Measurements from ENCODE around the gene CHGA. TPM values are rescaled to one million over a fixed set of nuclear protein-coding genes. Genes with fewer than 3 reads are reported as not detected.

The CHGA gene
- total and polyA plus RNA-seq, 2 donors: 0.71 to 4.3 TPM

- no peak for DNase-seq (ENCODE audit: low read depth in 6 of 9, low spot score in 9 of 9)
- Histone ChIP-seq H3K4me3 (ENCODE audit: low read length in 2 of 2) (no peak overlapping the region), H3K36me3 (ENCODE audit: control insufficient read depth in 2 of 2, insufficient read depth in 2 of 2, low read length in 1 of 2) (no peaks in the 10 kb centered on the region), H3K9me3 (ENCODE audit: control insufficient read depth in 2 of 2, insufficient read depth in 1 of 2, low read length in 1 of 2) (no peaks in the 10 kb centered on the region), H3K27ac (ENCODE audit: low read depth in 1 of 2, low read length in 1 of 2) (no peak overlapping the region), H3K27me3 (ENCODE audit: control insufficient read depth in 2 of 2, insufficient read depth in 1 of 2, low read length in 1 of 2) (peaks cover 0 to 8% of the 10 kb centered on the region in 2 donors), H3K4me1 (ENCODE audit: control insufficient read depth in 2 of 2, insufficient read depth in 2 of 2, low read length in 2 of 2) (no peaks in the 10 kb centered on the region)
- WGBS: 81% methylated on average over 11 of the region's 11 CpGs
Measured at GRCh38 chr14:92886337-92886736, 36.6 kb upstream of the CHGA start.

DNA sequence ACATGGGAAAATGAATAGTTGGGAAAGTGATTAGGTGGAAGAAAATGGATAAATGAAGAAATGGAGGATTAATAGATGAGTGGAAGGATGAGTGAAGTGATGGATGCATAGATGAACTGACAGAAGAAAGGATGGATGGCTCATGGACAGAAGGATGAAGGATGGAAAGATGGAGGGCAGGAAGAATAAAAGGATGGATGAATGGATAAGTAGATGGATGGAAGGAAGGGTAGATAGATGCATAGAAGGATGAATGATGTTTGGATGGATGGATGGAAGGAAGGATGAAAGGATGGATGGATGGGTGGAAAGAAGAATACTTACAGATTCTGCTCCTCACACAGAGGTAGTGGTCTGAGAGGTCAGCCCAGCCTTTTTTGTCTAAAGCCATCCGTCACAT lies 35.8 kb upstream of the CHGA start:
- no peak for DNase-seq (ENCODE audit: low read depth in 6 of 9, low spot score in 9 of 9)
- WGBS: 94% methylated on average over 1 of the region's 1 CpG
- Histone ChIP-seq H3K9me3 (ENCODE audit: control insufficient read depth in 2 of 2, insufficient read depth in 1 of 2, low read length in 1 of 2) (no peaks in the 10 kb centered on the region), H3K27me3 (ENCODE audit: control insufficient read depth in 2 of 2, insufficient read depth in 1 of 2, low read length in 1 of 2) (peaks cover 0 to 4% of the 10 kb centered on the region in 2 donors), H3K36me3 (ENCODE audit: control insufficient read depth in 2 of 2, insufficient read depth in 2 of 2, low read length in 1 of 2) (no peaks in the 10 kb centered on the region), H3K4me3 (ENCODE audit: low read length in 2 of 2) (no peak overlapping the region), H3K27ac (ENCODE audit: low read depth in 1 of 2, low read length in 1 of 2) (no peak overlapping the region), H3K4me1 (ENCODE audit: control insufficient read depth in 2 of 2, insufficient read depth in 2 of 2, low read length in 2 of 2) (no peaks in the 10 kb centered on the region)

DNA sequence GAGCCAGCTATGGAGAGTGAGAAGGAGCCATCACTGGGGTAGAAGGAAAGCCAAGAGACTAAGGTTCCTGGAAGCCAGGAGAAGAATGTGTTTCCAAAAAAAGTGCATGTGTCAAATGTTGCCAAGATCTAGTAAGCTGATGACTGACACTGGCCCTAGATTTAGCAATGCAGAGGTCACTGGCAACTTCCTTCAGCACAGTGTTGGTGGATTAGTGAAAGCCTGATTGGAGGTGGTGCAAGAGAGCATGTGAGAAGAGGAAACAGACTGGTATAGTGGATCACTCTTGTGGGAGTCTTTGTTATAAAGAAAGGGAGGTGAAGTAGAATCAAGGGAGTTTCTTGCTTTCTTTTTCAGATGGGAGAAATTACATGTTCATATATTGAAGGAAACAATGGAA lies 34.1 kb upstream of the CHGA start:
- H3K36me3 ChIP-seq (ENCODE audit: control insufficient read depth in 2 of 2, insufficient read depth in 2 of 2, low read length in 1 of 2): no peaks in the 10 kb centered on the region
- DNase-seq (ENCODE audit: low read depth in 6 of 9, low spot score in 9 of 9): no peak
- H3K4me1 ChIP-seq (ENCODE audit: control insufficient read depth in 2 of 2, insufficient read depth in 2 of 2, low read length in 2 of 2): no peaks in the 10 kb centered on the region
- H3K9me3 ChIP-seq (ENCODE audit: control insufficient read depth in 2 of 2, insufficient read depth in 1 of 2, low read length in 1 of 2): no peaks in the 10 kb centered on the region
- peaks cover 0 to 4% of the 10 kb centered on the region in 2 donors for H3K27me3 ChIP-seq (ENCODE audit: control insufficient read depth in 2 of 2, insufficient read depth in 1 of 2, low read length in 1 of 2)
- no peak overlapping the region for H3K4me3 ChIP-seq (ENCODE audit: low read length in 2 of 2)
- no peak overlapping the region for H3K27ac ChIP-seq (ENCODE audit: low read depth in 1 of 2, low read length in 1 of 2)

GRCh38 chr14:92890830-92891588 lies 31.9 kb upstream of the CHGA start:
- Histone ChIP-seq H3K36me3 (ENCODE audit: control insufficient read depth in 2 of 2, insufficient read depth in 2 of 2, low read length in 1 of 2) (no peaks in the 10 kb centered on the region), H3K27ac (ENCODE audit: low read depth in 1 of 2, low read length in 1 of 2) (no peak overlapping the region), H3K9me3 (ENCODE audit: control insufficient read depth in 2 of 2, insufficient read depth in 1 of 2, low read length in 1 of 2) (no peaks in the 10 kb centered on the region), H3K4me1 (ENCODE audit: control insufficient read depth in 2 of 2, insufficient read depth in 2 of 2, low read length in 2 of 2) (no peaks in the 10 kb centered on the region), H3K4me3 (ENCODE audit: low read length in 2 of 2) (no peak overlapping the region), H3K27me3 (ENCODE audit: control insufficient read depth in 2 of 2, insufficient read depth in 1 of 2, low read length in 1 of 2) (peaks cover 0 to 4% of the 10 kb centered on the region in 2 donors)
- WGBS: 72% methylated on average over 7 of the region's 7 CpGs
- DNase-seq (ENCODE audit: low read depth in 6 of 9, low spot score in 9 of 9): no peak

DNA sequence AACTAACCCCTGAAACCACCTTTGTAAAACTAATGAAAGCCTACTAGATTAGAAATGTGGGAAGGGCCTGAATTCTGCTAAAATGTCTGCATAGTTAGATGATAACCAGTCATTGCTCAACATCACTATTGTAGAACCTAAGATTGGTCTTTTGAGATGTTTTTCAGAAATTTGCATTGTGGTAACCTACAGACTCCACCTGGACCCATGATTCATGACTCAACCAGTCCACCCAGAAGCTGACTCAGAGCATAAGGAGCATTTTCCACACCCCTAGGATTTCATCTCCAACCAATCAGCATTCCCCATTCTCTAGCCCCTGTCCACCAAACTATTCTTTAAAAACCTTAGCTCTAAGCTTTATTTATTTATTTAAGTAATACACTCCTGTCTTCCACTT lies 30.4 kb upstream of the CHGA start:
- Histone ChIP-seq H3K27me3 (ENCODE audit: control insufficient read depth in 2 of 2, insufficient read depth in 1 of 2, low read length in 1 of 2) (no peaks in the 10 kb centered on the region), H3K4me1 (ENCODE audit: control insufficient read depth in 2 of 2, insufficient read depth in 2 of 2, low read length in 2 of 2) (no peaks in the 10 kb centered on the region), H3K36me3 (ENCODE audit: control insufficient read depth in 2 of 2, insufficient read depth in 2 of 2, low read length in 1 of 2) (no peaks in the 10 kb centered on the region), H3K9me3 (ENCODE audit: control insufficient read depth in 2 of 2, insufficient read depth in 1 of 2, low read length in 1 of 2) (no peaks in the 10 kb centered on the region), H3K4me3 (ENCODE audit: low read length in 2 of 2) (no peak overlapping the region), H3K27ac (ENCODE audit: low read depth in 1 of 2, low read length in 1 of 2) (no peak overlapping the region)
- no peak for DNase-seq (ENCODE audit: low read depth in 6 of 9, low spot score in 9 of 9)

- no peaks in the 10 kb centered on the region for H3K27me3 ChIP-seq (ENCODE audit: control insufficient read depth in 2 of 2, insufficient read depth in 1 of 2, low read length in 1 of 2)
- H3K27ac ChIP-seq (ENCODE audit: low read depth in 1 of 2, low read length in 1 of 2): no peak overlapping the region
- H3K4me3 ChIP-seq (ENCODE audit: low read length in 2 of 2): no peak overlapping the region
- H3K4me1 ChIP-seq (ENCODE audit: control insufficient read depth in 2 of 2, insufficient read depth in 2 of 2, low read length in 2 of 2): no peaks in the 10 kb centered on the region
- WGBS: 91% methylated on average over 4 of the region's 4 CpGs
- H3K36me3 ChIP-seq (ENCODE audit: control insufficient read depth in 2 of 2, insufficient read depth in 2 of 2, low read length in 1 of 2): no peaks in the 10 kb centered on the region
- no peaks in the 10 kb centered on the region for H3K9me3 ChIP-seq (ENCODE audit: control insufficient read depth in 2 of 2, insufficient read depth in 1 of 2, low read length in 1 of 2)
- DNase-seq (ENCODE audit: low read depth in 6 of 9, low spot score in 9 of 9): no peak
Measured at GRCh38 chr14:92895352-92895878, 27.5 kb upstream of the CHGA start.

- no peaks in the 10 kb centered on the region for H3K9me3 ChIP-seq (ENCODE audit: control insufficient read depth in 2 of 2, insufficient read depth in 1 of 2, low read length in 1 of 2)
- H3K27me3 ChIP-seq (ENCODE audit: control insufficient read depth in 2 of 2, insufficient read depth in 1 of 2, low read length in 1 of 2): peaks cover 0 to 9% of the 10 kb centered on the region in 2 donors
- H3K36me3 ChIP-seq (ENCODE audit: control insufficient read depth in 2 of 2, insufficient read depth in 2 of 2, low read length in 1 of 2): no peaks in the 10 kb centered on the region
- no peak overlapping the region for H3K4me3 ChIP-seq (ENCODE audit: low read length in 2 of 2)
- WGBS: 76% methylated on average over 5 of the region's 5 CpGs
- no peaks in the 10 kb centered on the region for H3K4me1 ChIP-seq (ENCODE audit: control insufficient read depth in 2 of 2, insufficient read depth in 2 of 2, low read length in 2 of 2)
- no peak for DNase-seq (ENCODE audit: low read depth in 6 of 9, low spot score in 9 of 9)
- no peak overlapping the region for H3K27ac ChIP-seq (ENCODE audit: low read depth in 1 of 2, low read length in 1 of 2)
Measured at GRCh38 chr14:92897922-92898565, 24.9 kb upstream of the CHGA start.

DNA sequence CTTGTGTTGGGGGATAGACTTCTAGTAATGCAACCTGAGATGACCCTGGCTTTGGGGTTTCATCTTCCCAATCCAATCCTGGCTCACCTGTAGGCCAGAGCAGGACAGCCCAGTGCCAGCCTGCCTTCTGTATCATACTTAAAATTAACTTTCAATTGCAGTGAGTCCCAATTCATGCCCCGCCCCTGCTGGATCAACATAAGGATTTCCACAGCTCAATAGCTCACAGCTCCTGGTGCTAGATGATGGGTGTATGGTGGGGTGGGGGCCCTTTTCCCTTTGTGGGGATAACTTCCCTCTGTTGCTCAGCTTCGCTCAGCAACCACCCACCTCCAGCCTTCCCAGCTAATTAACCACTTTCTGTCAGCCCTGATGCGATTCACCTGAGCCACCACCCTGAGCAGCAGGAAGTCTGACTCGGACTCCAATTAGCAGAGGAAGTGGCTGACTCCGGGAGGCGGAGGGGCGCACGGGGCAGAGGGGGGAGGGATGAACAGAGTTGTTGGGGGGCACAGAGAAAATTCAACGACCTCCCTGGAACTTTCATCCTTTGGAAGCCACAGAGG lies 24.3 kb upstream of the CHGA start:
- Histone ChIP-seq H3K27me3 (ENCODE audit: control insufficient read depth in 2 of 2, insufficient read depth in 1 of 2, low read length in 1 of 2) (peaks cover 0 to 15% of the 10 kb centered on the region in 2 donors), H3K36me3 (ENCODE audit: control insufficient read depth in 2 of 2, insufficient read depth in 2 of 2, low read length in 1 of 2) (no peaks in the 10 kb centered on the region), H3K9me3 (ENCODE audit: control insufficient read depth in 2 of 2, insufficient read depth in 1 of 2, low read length in 1 of 2) (no peaks in the 10 kb centered on the region), H3K27ac (ENCODE audit: low read depth in 1 of 2, low read length in 1 of 2) (no peak overlapping the region), H3K4me1 (ENCODE audit: control insufficient read depth in 2 of 2, insufficient read depth in 2 of 2, low read length in 2 of 2) (peaks cover 0 to 3% of the 10 kb centered on the region in 2 donors), H3K4me3 (ENCODE audit: low read length in 2 of 2) (no peak overlapping the region)
- DNase-seq (ENCODE audit: low read depth in 6 of 9, low spot score in 9 of 9): no peak
- WGBS: 21% methylated on average over 9 of the region's 9 CpGs

GRCh38 chr14:92900660-92901059 lies 22.3 kb upstream of the CHGA start:
- H3K27me3 ChIP-seq (ENCODE audit: control insufficient read depth in 2 of 2, insufficient read depth in 1 of 2, low read length in 1 of 2): peaks cover 0 to 21% of the 10 kb centered on the region in 2 donors

More at GRCh38 chr14:92900660-92901059, 22.3 kb upstream of the CHGA start:
- Histone ChIP-seq H3K4me1 (ENCODE audit: control insufficient read depth in 2 of 2, insufficient read depth in 2 of 2, low read length in 2 of 2) (peaks cover 0 to 3% of the 10 kb centered on the region in 2 donors), H3K9me3 (ENCODE audit: control insufficient read depth in 2 of 2, insufficient read depth in 1 of 2, low read length in 1 of 2) (no peaks in the 10 kb centered on the region), H3K27ac (ENCODE audit: low read depth in 1 of 2, low read length in 1 of 2) (no peak overlapping the region), H3K36me3 (ENCODE audit: control insufficient read depth in 2 of 2, insufficient read depth in 2 of 2, low read length in 1 of 2) (no peaks in the 10 kb centered on the region), H3K4me3 (ENCODE audit: low read length in 2 of 2) (no peak overlapping the region)
- DNase-seq (ENCODE audit: low read depth in 6 of 9, low spot score in 9 of 9): no peak
- 91% methylated on average over 2 of the region's 2 CpGs for WGBS

Measured in thymus (tissue), 11 donors.